HG02981 (cell line): ENCODE results near the gene IL19.
"Not testable (repeated sequence)": the region's sequence is repeated elsewhere in the genome, so short reads cannot be mapped to it uniquely, and the experiment has no call there.

ENCODE experiments used
- ATAC-seq: cut with Tn5 transposase; IDR thresholded peaks from one replicate; pipeline ENCODE4 v1.9.1; 2021; ENCODE audit warnings: mild to moderate bottlenecking, moderate library complexity; ENCODE audit not compliant: unreplicated experiment

IL19 gene

DNA sequence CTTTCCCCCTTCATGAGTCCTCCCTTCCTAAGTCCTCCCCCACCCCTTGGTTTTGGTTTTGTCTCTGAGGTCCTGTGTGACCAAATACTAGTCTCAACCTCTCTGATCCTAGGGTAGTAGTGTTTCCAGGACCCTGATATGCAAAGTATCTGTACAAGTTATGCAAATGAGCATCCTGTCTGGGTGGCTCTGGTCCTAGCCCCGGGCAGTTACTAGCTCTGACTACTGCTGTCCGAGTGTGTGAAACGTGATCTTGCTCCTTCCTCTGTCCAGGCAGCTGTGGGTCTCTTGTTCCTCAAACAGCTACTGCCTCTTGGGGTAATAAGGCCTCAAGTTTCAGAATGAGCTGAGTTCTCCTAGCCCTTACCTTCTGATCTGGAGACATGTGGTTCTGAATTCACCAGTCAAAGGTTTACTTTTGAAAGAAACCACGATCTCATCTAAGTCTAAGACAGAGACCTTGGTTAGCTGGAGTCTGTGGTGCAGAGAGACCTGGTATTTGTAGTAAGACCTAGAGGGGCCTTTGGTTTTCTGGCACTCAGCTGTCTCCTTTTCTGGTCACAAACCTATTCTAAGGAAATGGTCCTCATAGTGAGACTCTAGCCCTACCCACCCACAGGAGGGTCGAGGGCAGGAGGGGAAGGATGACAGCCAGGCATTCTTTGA, 31.0 kb upstream of the IL19 start:
- ATAC-seq = peak; percentile 86

DNA sequence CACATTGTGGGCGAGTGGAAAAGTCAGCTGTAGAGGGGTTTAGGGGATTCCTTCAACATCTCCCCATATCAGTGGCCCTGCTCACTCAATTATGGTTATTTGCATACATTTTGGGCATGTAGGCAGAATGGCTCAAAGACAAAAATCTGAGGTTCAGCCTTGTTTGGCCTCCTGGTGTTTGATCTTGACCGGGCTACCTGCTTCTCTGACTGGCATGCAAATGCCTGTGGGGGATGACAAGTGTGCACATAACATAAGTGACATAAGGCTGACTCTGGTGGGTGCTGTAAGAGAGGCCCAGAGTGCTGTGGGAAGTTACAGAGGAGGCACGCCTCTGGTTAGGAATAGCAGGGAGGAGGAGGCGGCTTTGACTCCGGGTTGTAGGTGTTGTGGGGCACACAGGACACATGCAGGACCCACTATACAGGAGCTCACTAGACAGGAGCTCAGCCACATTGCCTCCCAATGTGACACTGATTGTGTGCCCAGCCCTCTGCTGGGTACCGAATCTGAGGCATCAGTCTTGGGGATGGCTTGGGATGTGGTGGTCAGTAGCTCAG, 29.4 kb upstream of the IL19 start:
- no peak for ATAC-seq

DNA sequence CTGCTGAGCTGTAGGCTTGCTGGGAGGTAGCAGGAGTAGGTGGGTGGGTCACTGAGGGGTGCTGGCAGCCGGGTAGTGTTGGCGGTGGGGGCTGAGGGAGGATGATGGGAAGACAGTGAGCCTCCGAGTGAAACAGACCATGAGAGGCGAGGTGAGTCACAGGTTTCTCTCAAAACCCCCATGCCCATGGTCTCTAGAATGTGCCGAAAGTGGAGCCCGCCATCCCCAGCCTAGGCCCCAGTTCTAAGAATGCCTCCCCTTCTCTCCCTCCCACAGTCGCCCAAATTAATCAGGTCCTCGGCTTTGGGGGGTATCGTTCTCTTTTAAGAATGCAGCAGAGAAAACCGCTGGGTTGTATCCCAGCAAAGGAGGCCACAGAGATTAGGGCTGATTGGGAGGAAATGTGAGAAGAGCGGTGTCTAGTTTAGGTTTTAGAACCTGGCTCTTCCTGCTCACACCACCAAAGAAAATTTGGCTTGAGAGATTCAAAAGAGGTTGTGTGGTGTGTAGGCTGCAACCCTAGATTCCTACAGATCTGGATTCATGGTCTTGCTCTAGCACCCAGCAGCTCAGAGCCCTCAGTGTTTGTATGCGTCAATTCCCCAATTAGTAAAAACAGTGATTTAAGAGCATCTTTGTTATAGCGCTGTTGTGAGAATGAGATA, 27.7 kb upstream of the IL19 start:
- ATAC-seq = no peak

DNA sequence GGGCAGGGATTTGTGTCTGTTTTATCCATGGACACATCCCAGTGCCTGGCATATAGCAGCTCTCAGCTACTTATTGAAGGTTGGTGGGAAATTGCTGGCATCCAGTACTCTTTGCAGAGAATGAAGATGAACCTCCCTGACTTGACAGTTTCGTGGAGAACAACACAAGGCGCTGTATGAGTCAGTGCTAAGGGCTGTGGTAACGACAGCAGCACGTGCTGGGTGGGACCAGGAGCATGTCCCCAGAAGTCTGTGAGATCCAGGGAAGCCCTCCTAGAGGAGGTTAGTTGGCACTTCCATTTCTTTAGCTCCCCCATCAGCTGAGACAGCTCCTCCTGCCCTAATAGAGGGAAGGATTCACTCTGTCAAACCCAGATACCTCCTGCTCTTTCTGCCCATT, 25.9 kb upstream of the IL19 start:
- no peak for ATAC-seq

DNA sequence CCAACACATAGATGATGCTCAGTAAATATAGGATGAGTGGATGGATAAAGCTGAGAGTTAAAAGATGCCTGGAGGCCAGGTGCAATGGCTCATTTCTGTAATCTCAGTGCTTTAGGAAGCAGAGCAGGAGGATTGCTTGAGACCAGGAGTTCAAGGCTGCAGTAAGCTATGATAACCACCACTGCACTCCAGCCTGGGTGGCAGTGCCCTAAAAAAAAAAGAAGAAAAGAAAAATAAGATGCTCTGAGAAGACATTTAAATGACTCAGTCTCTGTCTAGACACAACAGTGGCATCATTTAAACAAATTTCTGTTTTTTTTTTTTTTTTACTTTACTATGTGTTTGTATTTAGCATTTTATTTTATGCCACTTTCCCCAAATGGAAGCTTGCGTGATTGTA, 25.3 kb upstream of the IL19 start:
- ATAC-seq = no peak

DNA sequence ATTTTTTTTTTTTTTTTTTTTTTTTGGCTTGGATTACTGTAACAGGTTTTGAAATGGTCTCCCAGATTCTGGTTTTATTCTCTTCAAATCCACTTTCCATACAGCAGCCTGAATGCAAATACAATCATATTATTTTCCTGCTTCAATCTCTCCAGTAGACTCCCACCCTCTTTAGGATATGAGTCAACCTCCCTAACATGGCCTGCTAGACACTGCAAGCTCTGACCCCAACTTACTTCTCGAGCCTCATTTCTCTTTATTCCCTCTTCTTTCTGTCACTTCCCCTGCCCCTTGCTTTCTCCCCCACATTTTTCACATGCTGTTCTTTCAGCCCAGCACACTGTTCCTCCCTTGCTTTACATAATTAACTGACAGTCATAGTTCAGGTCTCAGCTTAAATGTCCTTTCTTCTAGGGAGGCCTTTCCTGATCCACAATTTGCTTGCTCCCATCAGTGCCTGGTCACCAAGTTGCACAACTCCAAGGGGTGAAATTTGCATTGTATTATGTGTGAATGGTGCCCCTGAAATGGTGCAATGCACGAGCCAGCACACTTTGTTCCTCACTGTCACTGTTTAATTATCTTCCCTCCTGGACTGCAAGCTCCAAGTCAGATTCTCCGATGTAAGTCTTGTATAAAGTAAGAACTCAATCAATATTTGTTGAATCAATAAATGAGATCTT, 22.1 kb upstream of the IL19 start:
- ATAC-seq = no peak

DNA sequence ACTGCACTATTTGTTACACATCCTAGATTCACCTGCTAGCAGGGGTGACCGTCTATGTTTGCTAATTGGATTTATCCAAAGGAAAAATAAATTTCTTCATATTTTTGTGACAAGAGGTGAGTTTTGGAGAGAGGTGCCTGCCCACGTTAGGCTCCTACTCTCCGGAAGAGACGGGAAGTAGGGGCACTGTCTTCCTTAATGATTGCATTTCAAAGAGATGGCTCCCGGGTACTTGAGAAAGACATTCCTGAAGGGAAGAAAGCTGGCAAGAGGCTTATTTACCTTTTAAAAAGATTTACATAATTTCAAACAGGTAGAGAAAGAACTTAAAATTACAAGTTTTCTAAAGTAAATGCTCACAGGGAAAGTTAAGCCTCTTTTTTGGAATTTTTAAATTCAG, 18.7 kb upstream of the IL19 start:
- ATAC-seq = no peak

DNA sequence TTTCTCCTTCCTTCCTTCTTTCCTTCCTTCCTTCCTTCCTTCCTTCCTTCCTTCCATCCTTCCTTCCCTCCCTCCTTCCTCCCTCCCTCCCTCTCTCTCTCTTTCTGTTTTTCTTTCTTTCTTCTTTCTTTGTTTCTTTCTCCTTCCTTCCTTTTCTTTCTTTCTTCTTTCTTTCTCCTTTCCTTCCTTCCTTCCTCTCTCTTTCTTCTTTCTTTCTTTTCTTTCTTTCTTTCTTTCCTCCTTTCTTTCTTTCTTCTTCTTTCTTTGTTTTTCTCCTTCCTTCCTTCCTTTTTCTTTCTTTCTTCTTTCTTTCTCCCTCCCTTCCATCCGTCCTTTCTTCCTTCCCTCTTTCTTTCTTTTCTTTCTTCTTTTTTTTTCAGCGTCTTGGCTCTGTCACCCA, 18.1 kb upstream of the IL19 start:
- ATAC-seq = no peak

DNA sequence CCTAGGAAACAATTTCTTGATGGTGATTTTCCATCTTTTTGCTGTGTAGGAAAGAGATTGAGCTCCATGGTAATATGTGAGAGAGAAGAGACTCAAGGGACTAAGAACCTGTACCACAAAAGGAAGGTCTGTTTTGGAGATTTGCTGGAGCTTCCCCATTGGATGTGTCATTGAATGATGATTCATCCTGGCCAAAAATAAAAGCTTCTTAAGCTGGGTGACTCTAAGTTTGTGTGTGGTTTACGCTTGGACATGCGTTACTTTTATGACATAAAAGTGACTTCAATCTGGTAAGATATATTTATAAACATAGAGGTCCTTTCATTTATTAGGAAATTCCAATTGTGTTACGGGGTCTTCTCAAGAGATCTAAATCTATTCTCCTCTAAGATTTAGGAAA, 17.4 kb upstream of the IL19 start:
- ATAC-seq = no peak

DNA sequence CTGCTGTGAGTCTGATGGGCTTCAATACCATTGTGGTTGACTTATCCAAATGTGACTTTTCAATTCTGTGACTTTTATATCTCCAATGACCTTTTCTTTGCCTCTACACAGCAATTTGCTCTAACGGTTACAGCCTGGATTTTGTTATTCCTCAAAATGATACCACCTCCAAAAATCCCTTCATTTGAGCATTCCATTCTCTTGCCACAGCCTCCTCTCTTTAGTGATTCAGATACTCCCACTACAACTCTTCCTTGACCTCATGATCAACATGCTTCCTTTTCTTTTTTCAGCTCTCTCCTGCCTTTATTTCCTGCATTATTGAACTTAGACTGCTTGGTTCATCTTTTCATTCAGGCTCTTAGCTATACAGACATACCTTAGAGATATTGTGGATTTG, 16.6 kb upstream of the IL19 start:
- no peak for ATAC-seq

DNA sequence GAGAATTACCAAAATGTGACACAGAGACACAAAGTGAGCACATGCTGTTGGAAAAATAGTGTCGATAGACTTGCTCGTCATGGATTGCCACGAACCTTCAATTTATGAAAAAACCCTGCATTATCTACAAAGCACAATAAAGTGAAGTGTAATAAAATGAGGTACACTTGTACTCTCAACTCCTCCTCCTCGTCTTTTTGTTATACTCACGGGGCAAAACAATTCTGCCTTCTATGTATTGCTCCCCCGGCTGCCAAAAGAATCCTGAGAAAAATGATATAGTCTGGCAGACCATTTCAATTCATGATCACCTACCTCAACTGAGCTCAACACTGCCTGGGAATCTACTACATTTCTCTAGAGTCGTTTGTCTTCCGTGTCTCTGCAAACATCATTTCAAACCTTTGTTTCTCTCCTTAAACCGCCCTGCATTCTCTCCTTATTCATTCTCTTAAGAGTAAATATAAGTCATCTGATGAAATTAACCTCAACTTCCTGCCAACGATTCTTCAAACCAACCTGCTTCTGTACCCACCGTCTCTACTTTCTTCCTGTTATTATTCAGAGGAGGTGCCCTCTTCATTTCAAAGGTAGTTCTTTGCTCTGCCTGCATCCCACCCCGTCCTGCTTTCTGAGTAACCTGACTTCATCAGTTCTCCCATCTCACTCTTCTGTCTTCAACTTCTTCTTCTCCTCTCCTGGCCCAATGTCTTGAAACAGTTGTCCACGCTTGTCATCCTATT, 12.9 kb upstream of the IL19 start:
- ATAC-seq = no peak

DNA sequence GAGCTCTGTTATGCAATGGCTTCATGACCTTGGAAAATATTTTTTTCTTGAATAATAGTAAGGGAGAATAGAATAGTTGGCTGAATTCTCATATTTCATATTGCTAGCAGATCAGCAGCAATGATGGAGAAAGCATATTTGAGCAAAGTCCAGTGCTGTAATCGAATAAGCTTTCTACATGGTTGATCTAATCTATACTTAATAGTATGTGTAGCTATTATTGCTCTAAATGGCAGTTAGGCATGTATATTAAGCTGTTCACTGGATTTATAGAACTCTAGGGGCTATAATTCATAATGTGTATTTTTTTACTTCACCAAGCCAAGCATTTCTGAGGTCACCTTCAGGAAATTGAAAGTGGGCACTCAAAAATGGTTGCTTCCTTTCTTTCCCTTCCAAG, 10.0 kb upstream of the IL19 start:
- ATAC-seq = no peak

DNA sequence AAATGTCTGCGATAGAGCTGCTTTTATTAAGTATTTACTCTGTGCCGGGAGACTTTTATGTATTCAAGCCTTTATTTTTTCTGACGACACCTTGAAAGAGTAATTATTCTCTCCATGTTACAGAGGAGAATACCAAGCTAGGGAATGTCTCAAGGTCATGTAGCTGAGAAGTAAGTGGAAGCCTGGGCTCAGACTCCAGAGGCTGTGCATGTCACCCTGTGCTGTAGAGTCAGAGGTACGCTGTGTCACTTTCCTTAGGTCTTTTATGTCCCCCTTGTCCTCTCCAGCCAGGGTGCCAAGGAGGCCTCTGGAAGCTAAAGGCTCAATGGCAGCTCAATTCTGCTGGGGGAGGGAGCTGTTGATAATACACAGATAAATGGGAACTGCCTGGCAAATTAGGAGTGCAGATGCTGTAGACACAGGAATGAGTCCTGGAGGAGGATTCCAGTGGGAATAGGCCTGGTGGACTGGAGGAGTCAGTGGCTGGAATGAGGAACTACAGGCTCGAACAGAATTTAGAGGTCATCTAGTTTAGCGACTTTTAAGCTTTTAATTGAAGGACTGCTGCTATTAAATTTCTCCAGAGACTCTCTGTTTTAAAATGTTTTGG, 9.3 kb upstream of the IL19 start:
- no peak for ATAC-seq

DNA sequence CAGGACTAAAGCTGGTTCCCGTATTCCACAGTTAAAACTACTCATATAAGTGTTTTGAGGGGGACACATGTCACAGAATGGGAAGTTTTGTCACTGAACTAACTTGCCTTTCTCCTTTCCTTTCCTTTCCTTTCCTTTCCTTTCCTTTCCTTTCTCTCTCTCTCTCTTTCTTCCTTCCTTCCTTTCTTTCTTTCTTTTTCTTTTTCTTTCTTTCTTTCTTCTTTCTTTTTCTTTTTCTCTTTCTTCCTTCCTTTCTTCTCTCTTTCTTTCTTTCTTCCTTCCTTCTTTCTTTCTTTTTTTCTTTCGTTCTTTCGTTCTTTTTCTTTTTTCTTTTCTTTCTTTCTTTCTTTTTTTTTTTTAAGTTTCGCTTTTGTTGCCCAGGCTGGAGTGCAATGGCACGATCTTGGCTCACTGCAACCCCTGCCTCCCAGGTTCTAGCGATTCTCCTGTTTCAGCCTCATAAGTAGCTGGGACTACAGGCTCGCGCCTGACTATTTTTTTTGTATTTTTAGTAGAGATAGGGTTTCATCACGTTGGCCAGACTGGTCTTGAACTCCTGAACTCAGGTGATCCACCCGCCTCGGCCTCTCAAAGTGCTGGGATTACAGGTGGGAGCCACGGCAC, 7.7 kb upstream of the IL19 start:
- not testable (repeated sequence) for ATAC-seq

DNA sequence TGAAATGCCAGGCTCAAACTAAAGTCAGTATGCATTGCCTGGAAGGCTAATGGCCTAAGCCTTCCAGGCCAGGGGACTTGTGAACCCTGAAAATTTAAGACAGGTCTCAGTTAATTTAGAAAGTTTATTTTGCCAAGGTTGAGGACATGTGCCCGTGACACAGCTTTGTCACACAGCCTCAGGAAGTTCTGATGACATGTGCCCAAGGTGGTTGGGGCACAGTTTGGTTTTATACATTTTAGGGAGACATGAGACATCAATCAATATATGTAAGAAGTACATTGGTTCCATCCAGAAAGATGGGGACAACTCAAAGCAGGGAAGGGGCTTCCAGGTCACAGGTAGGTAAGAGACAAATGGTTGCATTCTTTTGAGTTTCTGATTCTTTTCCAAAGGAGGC, 4.8 kb upstream of the IL19 start:
- not testable (repeated sequence) for ATAC-seq

DNA sequence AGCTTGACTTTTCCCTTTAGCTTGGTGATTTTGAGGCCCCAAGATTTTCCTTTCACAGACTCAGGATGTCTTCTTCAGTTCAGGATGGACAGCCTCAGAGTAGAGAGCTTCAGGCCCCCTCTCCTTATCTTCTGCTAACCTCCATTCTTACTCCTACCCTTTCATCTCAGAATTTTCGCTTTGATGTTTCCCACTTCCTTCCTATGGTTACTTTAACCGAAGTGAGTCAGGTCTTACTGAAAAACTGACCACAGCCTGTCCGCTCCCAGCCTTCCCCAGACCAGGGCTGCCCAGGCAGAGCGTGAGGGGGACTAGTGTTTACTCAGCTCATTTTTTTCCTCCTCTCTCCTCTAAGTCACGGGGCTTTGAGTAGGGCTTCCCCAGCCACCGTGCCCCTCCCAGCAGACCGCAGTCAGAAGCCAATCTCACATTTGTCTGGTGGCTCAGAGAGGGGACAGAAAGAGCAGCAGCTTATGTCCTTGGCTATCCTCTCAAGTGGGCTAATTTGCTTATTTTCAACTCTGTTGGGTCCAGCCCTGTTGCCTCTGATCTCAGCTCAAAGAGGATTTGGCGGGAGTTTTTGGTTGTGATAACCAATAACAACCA, 4.2 kb upstream of the IL19 start:
- ATAC-seq = peak; percentile 42

DNA sequence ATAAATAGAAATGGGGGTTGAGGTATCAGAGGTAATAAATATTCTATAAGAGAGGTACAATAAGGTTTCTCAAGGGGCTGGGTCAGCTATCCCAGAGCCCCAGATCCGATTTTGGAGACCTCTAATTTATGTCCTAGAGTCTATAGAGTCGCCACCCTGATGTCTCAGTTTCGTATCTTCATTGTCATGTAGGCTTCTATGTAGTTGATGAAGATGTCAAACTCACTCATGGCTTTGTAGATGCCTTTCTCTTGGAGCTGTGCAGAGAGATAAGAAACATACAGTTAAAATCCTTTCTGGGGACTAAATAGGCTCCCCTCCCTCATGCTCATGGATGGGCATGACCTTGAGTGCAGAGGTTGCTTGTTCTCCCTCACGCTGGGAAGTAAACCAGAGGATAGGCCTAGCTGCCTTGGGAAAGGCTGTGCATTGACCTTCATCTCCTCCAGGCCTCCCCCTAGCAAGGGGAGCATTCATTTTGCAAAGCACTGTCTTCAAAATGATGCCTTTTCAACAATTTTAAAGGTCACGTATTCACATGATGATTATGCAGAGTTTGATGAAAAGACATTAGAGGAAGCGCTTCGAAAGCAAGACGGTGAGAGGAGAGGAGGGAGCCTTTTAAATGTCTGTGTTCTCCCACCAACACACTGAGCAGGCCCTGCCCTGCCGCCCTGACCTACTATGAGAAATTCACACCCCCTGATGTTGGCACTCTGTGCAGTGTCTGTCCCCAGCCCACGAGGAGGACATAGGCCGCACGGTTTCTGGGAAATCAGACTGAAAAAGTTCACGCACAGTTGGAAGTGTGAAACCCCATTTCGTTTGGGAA, 1.9 kb upstream of the IL19 start:
- no peak for ATAC-seq

DNA sequence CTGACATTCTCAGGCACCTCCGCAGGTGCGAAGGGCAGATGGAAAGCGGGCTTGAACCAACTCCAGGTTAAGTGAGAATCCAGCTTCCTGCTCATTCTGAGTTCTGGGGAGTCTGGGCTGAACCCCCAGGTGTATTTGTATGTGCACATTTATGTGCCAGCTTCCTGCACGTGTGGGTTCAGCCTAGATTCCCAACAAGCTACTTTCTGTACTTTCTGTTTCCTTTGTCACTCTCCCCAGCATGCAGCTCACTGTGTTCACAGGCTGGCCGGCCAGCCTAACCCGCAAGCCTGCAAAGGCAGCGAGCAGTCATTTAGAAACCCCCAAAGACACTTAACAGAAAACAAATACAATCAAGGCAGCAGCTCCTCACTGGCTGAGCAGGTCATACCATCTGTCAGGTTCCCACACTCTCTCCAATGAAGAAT, 1.3 kb upstream of the IL19 start:
- peak; percentile 72 for ATAC-seq

DNA sequence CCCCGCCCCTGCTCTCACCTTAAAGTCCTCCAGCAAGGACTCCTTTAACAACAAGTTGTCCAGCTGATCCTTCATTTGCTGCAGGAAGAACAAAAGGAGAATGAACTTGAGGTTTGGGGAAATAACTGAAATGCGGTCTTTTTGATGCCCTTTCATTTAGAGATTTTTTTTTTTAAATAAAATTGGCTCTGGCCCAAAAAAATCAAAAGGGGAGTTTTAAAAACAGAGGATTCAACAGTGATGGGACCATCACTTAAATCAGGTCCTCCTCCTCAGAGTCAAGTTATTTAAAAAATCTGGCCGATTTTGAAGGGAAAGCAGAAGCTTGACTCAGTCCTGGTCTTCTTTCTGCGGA, 742 bp downstream of the IL19 start:
- no peak for ATAC-seq
